Measurements from ENCODE around the gene KIF16B.

The KIF16B gene

GRCh38 chr20:16292226-16292880, 280.9 kb downstream of the KIF16B start:
- H3K27ac ChIP-seq, result no peak overlapping the region
- no peak for TF ChIP-seq CTCF (conservative IDR thresholded peaks at IDR 0.05)

GRCh38 chr20:16290358-16290757, 282.9 kb downstream of the KIF16B start:
- H3K27ac ChIP-seq, result no peak overlapping the region
- TF ChIP-seq CTCF (conservative IDR thresholded peaks at IDR 0.05), result no peak

- TF ChIP-seq CTCF (conservative IDR thresholded peaks at IDR 0.05), result no peak
Measured at GRCh38 chr20:16287776-16288175, 285.5 kb downstream of the KIF16B start.

GRCh38 chr20:16286601-16287000, 286.6 kb downstream of the KIF16B start:
- no peak overlapping the region for H3K27ac ChIP-seq
- TF ChIP-seq CTCF (conservative IDR thresholded peaks at IDR 0.05), result no peak

More at GRCh38 chr20:16287776-16288175, 285.5 kb downstream of the KIF16B start:
- H3K27ac ChIP-seq, result no peak overlapping the region

DNA sequence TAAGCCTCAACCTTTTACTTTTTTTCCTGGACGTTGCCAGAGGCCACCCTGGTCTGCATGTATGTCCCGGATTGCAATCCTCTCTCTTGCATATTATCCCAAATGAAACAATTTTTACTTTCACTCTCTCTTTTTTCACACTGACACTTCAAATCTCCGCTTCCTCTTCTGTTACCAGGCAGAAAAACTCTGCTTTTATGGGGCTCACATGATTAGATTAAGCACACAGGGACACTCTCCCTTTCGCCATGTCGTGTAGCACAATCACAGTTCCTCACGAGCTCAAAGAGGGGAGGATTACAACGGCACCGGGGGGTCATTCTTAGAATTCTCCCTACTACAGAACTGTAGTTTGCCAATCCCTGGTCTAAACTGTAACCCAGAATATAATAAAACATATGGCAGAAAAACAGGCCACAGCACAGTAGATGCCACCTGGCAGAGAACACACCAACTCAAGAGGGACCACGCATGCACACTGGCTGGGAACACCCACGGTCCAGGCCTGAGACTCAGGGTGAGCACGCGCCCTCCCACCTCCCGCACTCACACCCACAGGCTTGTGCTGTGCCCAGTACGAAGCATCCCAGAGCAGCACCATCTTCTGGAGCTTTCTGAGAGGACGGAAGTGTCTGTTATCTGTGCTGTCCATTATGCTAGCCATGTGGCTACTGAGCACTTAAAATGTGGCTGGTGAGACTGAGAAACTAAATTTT, 288.7 kb downstream of the KIF16B start:
- TF ChIP-seq CTCF (conservative IDR thresholded peaks at IDR 0.05), result no peak
- no peak overlapping the region for H3K27ac ChIP-seq

- no peak for TF ChIP-seq CTCF (conservative IDR thresholded peaks at IDR 0.05)
- H3K27ac ChIP-seq, result no peak overlapping the region
Measured at GRCh38 chr20:16283978-16284377, 289.3 kb downstream of the KIF16B start.

DNA sequence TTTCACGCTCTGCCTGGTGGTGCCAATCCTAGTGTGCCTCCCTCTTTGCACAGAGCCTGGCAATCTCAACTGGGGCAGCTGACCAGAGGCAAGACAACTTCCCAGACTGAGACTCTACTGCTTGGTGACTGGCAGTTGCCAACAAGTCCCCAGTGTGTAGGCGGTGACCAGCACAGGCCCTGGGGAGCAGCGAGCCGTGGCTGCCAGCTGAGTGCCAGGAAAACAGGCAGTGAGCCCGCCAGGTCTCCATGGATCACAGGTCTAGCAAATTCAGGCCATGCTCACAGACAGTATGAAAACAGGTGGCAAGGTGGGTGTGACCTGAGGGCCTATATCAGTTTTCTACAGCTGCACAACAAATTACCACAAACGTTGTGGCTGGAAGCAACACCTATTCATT, 289.9 kb downstream of the KIF16B start:
- no peak for TF ChIP-seq CTCF (conservative IDR thresholded peaks at IDR 0.05)
- H3K27ac ChIP-seq, result no peak overlapping the region
